ENCODE results near the gene UPK1B. TPM values are rescaled to one million over a fixed set of nuclear protein-coding genes. Genes with fewer than 3 reads are reported as not detected.

UPK1B gene
- total and polyA plus RNA-seq, 9 of the 15 experiments (the other 6 are each of a cell fraction or from before 2014, with no cell fraction given), result 0.22 to 1.2 (median 0.51) TPM

DNA sequence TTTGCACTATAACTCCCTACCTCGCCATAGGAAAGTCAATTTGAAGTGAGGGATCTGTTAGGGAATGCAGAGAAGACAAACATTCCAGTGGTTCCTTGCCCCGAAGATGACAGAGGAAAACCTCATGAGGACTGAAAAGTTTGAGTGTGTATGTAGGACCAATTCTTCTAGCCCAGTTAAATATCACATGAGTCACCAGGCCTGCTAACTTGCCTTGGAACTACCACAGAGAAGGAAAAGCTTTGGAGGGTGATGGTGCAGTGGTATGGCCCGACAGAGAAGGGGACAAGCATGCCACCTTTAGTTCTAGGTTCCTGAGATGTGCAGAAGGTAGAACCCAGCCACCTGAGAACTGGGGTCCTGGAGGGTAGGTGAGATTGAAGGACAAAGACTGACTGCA, 2.6 kb upstream of the UPK1B start:
- Histone ChIP-seq H3K9ac (ENCODE audit: insufficient read depth in 1 of 2, low read depth in 2 of 2, low read length in 2 of 2) (no peak overlapping the region), H3K79me2 (ENCODE audit: control insufficient read depth, insufficient read depth, low read length) (no peaks in the 10 kb centered on the region), H3K4me2 (ENCODE audit: insufficient read depth, low read length) (no peak overlapping the region), H3K9me3 (replicated peaks; ENCODE audit: control insufficient read depth, insufficient read depth, low read depth, low read length) (no peaks in the 10 kb centered on the region), H3K27ac (ENCODE audit: extremely low read depth, low read depth, low read length) (no peak overlapping the region), H2AFZ (ENCODE audit: low read depth, low read length) (no peak overlapping the region), H3K4me3 (no peak overlapping the region), H3K4me1 (replicated peaks in 1 of 2; ENCODE audit: control insufficient read depth in 2 of 2, insufficient read depth in 2 of 2, low read length in 2 of 2) (no peaks in the 10 kb centered on the region; a peak in 1 of 5 replicates), H4K20me1 (replicated peaks; ENCODE audit: control insufficient read depth, insufficient read depth, low read length) (no peaks in the 10 kb centered on the region), H3K9me1 (ENCODE audit: control insufficient read depth, insufficient read depth, low read length) (no peaks in the 10 kb centered on the region), H3K36me3 (ENCODE audit: control insufficient read depth, insufficient read depth, low read length) (no peaks in the 10 kb centered on the region), H3K27me3 (ENCODE audit: control insufficient read depth in 2 of 2, insufficient read depth in 2 of 2, low read length in 2 of 2) (no peaks in the 10 kb centered on the region; a peak in 1 of 5 replicates)
- no TSS peak for BruUV-seq (replicated peaks)
- TF ChIP-seq ZNF583 (CRISPR knock-in tag; IDR thresholded peaks at IDR 0.05) (no peak), HLTF (IDR thresholded peaks at IDR 0.05) (no peak), ZNF696 (CRISPR knock-in tag; conservative IDR thresholded peaks at IDR 0.05) (no peak), SMAD2 (IDR thresholded peaks at IDR 0.05; ENCODE audit: low read depth, low read length) (no peak)
- CTCF ChIA-PET (ENCODE audit: low intra/inter-chr PET ratio), result no interaction called here
- POLR2A ChIA-PET, result no interaction called here
- in situ Hi-C loops (cut with MboI), result no loop called here
- FAIRE-seq, result no peak
- DNase-seq (ENCODE audit: extremely low read depth in 1 of 4, low spot score in 3 of 4), result no peak
- no peak for ATAC-seq
- intact Hi-C loops (cut with micrococcal nuclease), result no loop called here
- 5% methylated on average over 2 of the region's 3 CpGs for WGBS (ENCODE audit: insufficient coverage, low coverage, missing lambda C conversion rate)

DNA sequence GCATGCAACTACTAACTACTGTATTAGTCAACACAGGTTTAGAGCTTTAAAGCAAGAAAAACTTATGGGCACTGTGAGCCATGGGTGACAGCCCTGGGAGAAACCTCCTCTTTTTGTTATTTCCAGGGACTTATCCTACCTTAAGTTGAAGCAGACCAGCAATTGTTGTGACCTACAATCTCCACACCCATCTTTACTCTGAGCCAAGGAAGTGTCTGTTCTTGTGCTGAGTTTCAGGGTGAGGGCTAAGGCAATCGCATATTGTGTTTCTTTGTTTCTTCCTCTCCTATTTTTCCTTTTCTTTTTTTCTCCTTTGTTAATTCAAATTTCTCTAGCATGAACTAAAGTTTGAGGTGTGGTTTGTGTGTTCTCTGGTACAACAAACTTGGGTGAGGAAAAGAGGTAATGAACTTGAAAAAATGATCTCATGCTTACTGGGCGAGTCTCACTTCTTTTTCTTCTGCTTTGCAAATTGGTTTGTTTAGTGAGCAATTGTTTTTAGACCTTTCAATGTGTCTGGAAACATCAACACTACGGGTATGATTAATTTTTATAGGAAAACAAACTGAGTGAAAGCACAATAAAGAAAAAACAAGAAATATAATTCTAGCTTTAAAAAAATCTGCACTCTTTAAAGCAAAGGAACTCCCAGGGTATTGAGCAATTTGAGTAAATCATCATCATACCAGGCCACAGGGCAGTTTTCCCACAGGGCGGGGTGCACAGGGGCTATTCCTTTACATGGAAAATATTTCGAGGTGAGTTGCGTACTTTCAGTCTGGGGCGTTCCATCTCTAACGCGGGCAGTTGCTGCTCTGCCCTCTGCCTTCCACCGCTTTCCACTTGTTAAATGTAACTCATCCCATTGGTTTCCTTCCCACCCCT, 2.7 kb downstream of the UPK1B start:
- H3K36me3 ChIP-seq (ENCODE audit: control insufficient read depth, insufficient read depth, low read length), result no peaks in the 10 kb centered on the region
- FAIRE-seq (no peak), DNase-seq (ENCODE audit: extremely low read depth in 1 of 4, low spot score in 3 of 4) (no peak), ATAC-seq (no peak)
- H3K4me1 ChIP-seq (replicated peaks in 1 of 2; ENCODE audit: control insufficient read depth in 2 of 2, insufficient read depth in 2 of 2, low read length in 2 of 2), result no peaks in the 10 kb centered on the region; a peak in 1 of 5 replicates
- H3K79me2 ChIP-seq (ENCODE audit: control insufficient read depth, insufficient read depth, low read length), result no peaks in the 10 kb centered on the region
- in situ Hi-C loops (cut with MboI) (no loop called here), intact Hi-C loops (cut with micrococcal nuclease) (no loop called here)
- H3K27ac ChIP-seq (ENCODE audit: extremely low read depth, low read depth, low read length), result no peak overlapping the region
- no peaks in the 10 kb centered on the region for H4K20me1 ChIP-seq (replicated peaks; ENCODE audit: control insufficient read depth, insufficient read depth, low read length)
- no peaks in the 10 kb centered on the region for H3K9me1 ChIP-seq (ENCODE audit: control insufficient read depth, insufficient read depth, low read length)
- no peaks in the 10 kb centered on the region for H3K9me3 ChIP-seq (replicated peaks; ENCODE audit: control insufficient read depth, insufficient read depth, low read depth, low read length)
- no peak overlapping the region for H3K4me3 ChIP-seq
- H2AFZ ChIP-seq (ENCODE audit: low read depth, low read length), result no peak overlapping the region
- POLR2A ChIA-PET, result no interaction called here
- H3K4me2 ChIP-seq (ENCODE audit: insufficient read depth, low read length), result no peak overlapping the region
- 5% methylated on average over 7 of the region's 10 CpGs for WGBS (ENCODE audit: insufficient coverage, low coverage, missing lambda C conversion rate)
- CTCF ChIA-PET (ENCODE audit: low intra/inter-chr PET ratio), result no interaction called here
- no peak overlapping the region for H3K9ac ChIP-seq (ENCODE audit: insufficient read depth in 1 of 2, low read depth in 2 of 2, low read length in 2 of 2)
- H3K27me3 ChIP-seq (ENCODE audit: control insufficient read depth in 2 of 2, insufficient read depth in 2 of 2, low read length in 2 of 2), result no peaks in the 10 kb centered on the region; a peak in 1 of 5 replicates
- no TSS peak for BruUV-seq (replicated peaks)
- TF ChIP-seq KDM2B (CRISPR knock-in tag; IDR thresholded peaks at IDR 0.05) (no peak), GTF2F1 (IDR thresholded peaks at IDR 0.05; ENCODE audit: low read depth, low read length) (no peak), HLTF (IDR thresholded peaks at IDR 0.05) (no peak), TCF7 (IDR thresholded peaks at IDR 0.05; ENCODE audit: borderline replicate concordance) (no peak), SRSF7 (optimal IDR thresholded peaks at IDR 0.05; ENCODE audit: low read depth, low read length) (no peak), ZNF695 (CRISPR knock-in tag; IDR thresholded peaks at IDR 0.05) (no peak), RBM14 (IDR thresholded peaks at IDR 0.05; ENCODE audit: borderline replicate concordance, insufficient read depth, low read depth, low read length) (no peak), PRDM10 (IDR thresholded peaks at IDR 0.05; ENCODE audit: partially characterized antibody) (no peak), MED1 (CRISPR knock-in tag; IDR thresholded peaks at IDR 0.05; ENCODE audit: borderline replicate concordance) (no peak), ZSCAN29 (IDR thresholded peaks at IDR 0.05) (no peak)
